ENCODE data around the gene PHF10.
"Not testable (repeated sequence)": the region's sequence is repeated elsewhere in the genome, so short reads cannot be mapped to it uniquely, and the experiment has no call there.

PHF10 gene

DNA sequence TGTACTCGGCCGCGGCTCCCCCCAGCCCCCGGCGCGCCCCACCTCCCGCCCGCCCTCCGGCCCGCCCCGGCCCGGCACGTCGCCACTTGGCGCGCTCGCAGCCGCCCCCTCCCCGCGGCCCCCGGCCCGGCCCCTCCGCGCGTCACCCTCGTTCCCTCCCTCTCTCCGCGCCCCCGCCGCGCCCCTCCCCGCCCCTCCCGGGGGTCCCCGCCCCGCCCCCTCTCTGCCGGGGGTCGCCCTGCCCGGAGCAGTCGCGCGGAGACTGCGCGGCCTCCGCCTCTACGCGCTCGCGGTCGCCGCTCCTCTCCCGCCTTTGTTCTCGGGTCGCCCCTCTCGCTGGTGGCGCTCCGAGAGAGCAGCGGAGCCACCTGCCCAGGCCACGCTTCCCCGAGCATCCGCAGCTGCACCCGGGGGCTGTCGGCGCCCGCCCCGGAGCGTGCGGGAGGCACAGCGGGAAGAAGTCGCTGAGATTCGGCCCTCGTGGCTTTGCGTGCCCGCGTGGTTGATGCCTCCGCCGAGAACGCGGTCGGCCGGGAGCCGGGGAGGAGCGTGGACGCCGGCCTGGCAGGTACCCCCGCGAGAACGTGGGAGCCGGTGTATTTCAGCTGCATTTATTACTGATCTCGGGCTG is at the start of gene PHF10:
Gene PHF10, minus strand, starts transcription at position 7 of the 631 bp plus-strand sequence. CDS start 569 bp downstream, outside the sequence.
- peak in 1 of 2 donors; percentile 41 for DNase-seq (ENCODE audit: low read depth in 2 of 2, low spot score in 1 of 2)

DNA sequence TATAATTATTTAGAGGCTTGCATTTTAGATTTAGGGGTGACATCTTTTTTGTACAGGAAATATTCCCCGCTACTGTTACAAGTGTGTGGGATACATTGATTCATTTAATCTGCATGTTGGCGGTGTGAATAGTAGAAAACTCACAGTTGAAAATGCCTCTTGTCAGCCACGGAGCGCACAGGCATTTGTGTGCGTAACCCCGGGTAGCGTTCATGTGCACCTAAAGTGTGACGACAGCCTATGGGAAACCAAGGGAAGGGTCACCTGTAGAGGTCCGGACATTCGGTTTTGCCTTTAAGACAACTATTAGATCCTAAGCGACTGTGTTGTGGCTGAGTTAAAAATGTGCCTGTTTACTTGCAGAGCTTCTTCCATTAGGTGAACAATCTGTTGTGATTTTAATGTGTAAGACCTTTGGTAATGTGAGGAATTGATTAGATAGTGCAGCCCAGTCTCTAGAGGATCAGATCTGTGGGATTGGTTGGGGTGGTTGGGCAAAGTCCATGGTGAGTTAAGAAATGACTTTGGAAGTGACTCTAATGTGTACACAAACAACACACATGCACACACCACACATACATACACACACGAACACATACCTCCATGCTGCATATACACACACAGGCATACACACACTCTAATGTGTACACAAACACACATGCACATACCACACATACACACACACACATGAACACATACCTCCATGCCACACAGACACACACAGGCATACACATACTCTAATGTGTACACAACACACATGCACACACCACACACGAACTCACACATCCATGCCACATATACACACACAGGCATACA is 42.8 kb upstream of the PHF10 start:
- no peak for DNase-seq (ENCODE audit: low read depth in 2 of 2, low spot score in 1 of 2)

DNA sequence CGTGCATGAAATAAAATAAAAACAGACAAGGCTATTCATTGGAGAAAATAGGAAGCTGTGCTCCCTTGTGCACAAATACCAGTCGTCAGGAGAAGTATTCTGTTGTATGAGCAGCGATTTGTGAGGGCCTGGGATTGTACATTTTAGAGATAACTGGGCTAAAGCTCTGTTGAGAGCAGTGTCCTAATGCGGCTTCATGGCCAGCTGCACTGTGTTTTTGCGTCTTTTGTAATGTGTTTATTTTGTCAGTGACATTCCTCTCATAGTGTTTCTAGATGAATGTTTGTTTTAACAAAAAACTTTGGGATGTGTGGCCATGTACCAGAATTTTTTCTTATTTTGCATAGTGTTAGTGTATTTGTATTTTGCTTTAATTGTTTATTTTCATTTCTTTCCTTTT is 41.9 kb upstream of the PHF10 start:
- no peak for DNase-seq (ENCODE audit: low read depth in 2 of 2, low spot score in 1 of 2)

DNA sequence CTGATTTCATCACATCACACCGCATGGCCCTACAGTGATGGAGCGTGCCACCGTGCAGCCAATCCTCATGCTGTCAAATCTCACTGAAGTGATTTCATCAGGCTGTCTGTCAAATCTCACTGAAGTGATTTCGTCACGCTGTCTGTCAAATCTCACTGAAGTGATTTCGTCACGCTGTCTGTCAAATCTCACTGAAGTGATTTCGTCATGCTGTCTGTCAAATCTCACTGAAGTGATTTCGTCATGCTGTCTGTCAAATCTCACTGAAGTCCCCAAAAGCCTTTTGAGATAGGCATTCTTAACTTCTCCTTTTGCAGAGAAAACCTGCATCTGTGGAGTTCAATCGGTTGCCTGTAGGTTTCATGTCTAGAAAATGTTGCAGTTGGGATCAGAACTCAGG is 41.5 kb upstream of the PHF10 start:
- DNase-seq (ENCODE audit: low read depth in 2 of 2, low spot score in 1 of 2) = not testable (repeated sequence)

DNA sequence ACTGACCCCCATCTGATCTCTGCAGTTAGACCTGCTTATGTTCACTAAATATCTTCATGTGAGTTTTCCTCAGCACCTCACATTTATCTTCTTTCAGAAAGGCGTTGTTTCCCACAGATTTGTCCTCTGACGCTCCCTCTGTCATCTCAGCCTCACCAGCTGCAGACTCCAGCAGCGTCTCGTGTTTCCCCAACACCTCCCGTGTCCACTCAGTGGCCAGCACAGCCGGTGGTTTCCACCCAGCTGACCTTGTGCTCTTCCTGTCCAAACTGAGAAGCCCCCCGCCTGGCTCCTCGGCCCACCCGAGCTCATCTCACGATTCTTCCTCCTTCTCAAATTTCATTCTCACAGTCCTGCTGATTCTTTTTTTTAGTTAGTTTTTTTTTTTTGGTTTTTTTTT is 39.6 kb upstream of the PHF10 start:
- DNase-seq (ENCODE audit: low read depth in 2 of 2, low spot score in 1 of 2) = no peak

DNA sequence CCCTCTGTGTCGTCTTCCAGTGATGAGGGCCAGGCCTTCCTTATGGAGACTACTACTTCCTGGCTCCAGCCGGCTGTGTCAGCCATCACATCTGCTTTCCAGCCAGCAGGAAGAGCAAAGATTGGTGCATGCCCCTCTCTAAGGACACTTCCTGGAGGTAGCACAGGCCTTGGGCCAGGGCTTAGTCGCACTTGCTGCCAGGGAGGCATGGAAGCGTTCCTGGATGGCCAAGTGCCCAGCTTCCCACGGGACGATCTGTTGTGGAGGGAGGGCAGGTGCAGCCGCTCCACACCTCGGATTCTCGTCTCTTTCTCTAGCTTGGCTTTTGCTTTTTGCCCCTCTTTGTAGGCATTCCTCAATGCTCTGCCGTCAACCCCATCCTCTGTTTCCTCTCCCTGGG is 39.0 kb upstream of the PHF10 start:
- no peak for DNase-seq (ENCODE audit: low read depth in 2 of 2, low spot score in 1 of 2)

DNA sequence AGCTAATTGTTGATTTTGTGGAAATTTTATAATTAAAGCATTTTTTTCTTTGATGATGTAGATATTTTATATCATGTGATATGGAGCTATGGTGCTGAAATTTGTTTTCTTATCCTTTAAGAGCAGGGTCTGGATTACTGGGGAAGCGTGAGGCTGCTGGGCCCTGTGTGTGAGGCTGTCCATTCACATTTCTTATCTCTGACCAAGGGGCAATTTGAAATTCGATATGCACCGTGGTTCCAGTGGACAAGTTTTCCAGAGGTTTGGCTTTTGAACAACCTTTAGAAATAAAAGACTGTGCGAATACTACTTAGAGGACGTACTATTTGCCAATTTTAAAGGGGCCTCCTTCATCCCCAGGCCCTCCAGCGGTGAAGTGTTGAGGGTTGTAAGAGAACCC is 30.9 kb upstream of the PHF10 start:
- no peak for DNase-seq (ENCODE audit: low read depth in 2 of 2, low spot score in 1 of 2)

DNA sequence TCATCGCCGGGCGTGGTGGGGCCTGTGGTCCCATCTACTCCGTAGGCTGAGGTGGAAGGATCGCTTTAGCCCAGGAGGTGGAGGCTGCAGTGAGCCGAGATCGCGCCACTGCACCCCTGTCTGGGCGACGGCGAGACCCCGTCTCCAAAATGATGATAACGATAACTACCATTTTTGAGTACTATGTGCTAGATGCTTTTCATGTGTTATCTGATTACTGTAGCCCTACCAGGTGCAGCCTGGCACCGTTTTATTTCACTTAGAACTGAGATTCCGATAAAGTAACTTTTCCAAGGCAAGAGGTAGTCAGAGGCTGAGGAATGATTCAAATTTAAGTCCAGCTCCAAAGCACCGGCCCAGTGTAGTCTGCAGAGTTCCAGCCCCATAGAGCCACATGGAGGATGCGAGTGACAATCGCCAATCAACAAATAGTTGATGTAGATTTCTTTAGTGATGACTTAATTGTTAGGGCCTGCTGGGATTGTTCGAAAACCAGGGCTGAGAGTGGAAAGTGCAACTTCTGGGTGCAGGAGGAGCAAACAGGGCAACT is 27.8 kb upstream of the PHF10 start:
- no peak for DNase-seq (ENCODE audit: low read depth in 2 of 2, low spot score in 1 of 2)

DNA sequence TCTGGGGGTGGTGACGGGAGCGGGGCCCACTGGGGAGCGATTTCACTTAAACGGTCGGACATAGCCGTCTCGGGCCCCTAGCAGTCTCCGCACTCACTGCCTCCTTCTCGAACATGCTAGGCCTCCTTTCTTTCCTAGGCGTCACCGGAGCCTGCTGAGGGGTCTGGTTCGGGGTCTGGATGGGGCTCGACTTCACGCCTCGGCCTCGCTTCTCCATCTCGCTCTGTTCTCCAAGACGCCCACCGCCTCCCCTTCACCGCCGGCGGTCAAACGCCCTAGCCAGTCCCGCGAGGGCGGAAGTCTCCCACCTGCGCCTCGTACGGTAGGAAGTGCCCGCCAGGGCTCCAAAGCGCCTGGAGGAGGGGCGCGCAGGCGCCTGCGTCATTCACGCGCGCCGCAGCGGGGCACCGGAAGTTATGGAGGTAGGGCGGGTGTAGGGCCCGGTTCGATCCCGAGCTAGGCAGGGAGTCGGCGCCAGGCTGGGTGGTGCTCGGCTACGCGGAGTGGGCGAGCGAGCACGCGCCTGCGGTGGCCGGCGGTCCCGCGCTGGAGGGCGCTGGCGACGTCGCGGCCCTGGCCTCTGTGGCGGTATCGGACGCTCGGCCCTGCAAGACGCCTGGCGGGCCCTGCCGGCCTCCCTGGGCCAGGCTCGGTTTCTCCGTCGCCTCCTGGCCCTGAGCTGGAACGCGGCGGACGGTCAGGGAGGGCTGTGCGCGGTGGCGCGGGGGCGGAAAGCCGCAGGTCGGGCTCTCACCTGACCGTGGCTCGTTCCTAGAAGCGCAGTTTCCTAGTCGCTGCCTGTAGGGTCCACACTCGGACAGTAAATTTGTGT is 27.2 kb upstream of the PHF10 start, which contains the start of the genes DYNLT2 and ERMARD:
Gene DYNLT2, minus strand, starts transcription at position 331 of the 832 bp plus-strand sequence. Its CDS starts 114 bp downstream, at position 217.
Gene ERMARD, plus strand, starts transcription at position 381 of the 832 bp plus-strand sequence. Its CDS starts 36 bp downstream, at position 417.
- peak; percentile 81 to 90 for DNase-seq (ENCODE audit: low read depth in 2 of 2, low spot score in 1 of 2)

DNA sequence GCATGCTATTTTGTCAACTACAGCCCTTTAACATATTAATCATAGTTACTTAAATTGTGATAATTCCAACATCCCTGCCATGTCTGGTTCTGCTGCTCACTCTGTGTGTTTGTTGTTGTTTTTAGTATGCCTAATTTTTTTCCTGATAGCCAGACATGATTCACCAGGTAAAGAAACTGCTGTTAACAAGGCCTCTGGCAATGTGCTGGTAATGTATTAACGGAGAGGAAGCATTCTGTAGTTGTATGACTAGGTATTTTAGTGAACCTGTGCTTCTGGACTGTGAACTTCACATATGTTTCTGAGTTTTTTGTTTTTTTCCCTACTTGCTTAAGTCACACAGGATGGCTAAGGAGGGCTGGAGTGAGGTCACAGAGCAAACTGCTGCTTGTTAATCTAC is 22.3 kb upstream of the PHF10 start:
- DNase-seq (ENCODE audit: low read depth in 2 of 2, low spot score in 1 of 2) = no peak

DNA sequence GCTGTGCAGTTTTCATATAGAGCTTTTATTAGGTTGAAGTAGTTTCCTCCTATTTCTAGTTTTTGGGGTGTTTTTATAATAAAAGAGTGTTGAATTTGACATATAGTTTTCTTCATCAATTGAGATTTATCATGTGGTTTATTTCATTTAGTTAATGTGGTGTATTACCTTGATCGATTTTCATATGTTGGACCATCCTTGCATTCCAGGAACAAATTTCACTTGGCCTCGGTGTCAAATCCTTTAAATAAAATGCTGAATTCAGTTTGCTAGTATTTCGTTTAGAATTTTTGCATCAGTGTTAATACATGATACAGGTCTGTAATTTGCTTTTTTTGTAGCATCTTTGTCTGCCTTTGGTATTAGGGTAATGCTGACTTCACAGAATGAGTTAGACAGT is 21.1 kb upstream of the PHF10 start:
- no peak for DNase-seq (ENCODE audit: low read depth in 2 of 2, low spot score in 1 of 2)

DNA sequence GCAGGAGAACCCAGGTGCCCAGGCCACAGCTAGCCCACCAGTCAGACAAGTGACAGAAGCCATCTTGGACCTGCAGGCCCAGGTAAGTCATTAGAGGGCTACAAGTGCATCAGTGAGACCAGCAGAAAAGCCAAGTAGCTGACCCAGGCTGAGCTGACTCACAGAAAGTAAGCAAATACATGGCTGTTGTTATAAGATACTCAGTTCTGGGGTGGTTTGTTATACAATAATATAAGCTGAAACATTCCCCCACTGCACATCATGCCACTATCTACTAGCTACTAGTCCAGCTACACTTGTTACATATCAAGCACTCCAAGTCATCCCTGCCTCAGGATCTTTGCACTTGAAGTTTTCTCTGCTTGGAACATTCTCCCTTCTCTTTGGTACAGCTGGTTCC is 17.0 kb upstream of the PHF10 start:
- no peak for DNase-seq (ENCODE audit: low read depth in 2 of 2, low spot score in 1 of 2)

DNA sequence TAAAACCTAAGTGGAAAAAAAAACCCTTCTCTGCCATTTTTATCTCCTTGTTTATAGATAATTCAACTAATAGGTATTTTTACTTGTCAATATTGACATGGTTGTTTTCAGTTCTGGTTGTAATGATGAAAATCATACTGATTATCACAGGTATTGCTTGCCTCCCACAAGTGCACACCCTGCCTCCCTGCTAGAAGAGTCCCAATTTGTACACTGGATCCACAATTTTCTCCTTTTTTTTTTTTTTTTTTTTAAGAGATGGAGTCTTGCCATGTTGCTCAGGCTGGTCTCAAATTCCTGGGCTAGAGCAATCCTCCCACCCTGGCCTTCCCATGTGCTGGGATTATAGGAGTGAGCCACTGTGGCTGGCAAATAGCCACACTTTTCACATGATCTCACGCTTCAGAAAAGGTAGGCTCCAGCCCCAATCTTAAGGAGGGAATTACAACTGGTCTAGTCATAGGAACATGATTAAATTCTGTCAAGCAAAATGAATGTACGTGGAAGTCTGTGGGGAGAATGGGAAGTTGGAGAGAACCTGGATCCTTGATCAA is 14.8 kb upstream of the PHF10 start:
- no peak for DNase-seq (ENCODE audit: low read depth in 2 of 2, low spot score in 1 of 2)

DNA sequence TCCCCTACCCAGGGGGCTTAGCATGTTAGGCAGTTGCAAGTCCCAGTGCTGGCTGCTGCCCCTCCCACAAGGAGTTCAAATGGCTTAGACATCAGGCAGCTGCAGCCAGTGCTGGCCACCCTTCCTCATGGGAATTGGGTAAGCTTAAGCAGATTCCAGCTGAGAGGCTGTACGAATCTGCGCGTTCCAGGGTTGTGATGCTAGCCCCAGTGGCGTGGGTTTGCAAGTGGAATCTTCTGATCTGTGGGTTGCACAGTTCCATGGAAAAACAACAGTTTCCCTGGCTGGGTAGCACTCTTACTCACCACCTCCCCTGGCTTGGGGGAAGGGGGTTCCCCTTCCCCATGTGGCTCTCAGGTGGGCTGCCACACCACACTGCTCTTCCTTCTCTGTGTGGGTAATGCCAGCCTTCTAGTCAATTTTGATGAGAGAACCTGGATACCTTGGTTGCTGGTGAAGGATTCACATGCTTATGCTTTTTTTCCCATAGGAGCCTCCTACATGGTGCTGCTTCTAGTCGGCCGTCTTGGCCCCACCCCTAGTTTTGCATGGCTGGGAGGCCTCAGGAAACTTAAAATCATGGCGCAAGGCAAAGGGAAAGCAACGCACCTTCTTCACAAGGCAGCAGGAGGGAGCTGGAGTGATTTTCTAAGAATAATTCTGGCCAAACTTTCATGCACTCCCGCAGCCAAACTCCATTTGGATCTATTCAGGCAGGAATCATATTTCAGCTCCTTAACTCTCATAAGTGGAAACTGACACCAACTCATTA is 14.1 kb upstream of the PHF10 start:
- DNase-seq (ENCODE audit: low read depth in 2 of 2, low spot score in 1 of 2) = no peak

DNA sequence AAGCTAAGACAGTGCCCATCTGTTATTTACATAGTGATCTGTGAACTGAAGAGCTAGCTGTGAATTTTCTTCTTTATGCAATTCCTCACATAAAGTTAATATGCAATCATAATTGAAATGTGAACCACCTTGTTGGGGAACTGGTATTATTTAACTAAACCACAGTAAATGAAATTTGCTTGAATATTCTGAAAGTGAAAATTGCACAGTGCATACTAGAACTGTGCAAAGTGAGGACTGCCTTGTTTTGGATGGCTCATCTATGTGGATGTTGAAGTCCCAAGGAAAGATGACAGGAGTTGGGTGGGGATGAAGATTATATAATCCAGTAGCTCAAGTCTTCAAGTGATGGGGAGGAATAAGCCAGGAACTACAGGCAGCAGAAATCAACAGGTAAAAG is 5.7 kb upstream of the PHF10 start:
- no peak for DNase-seq (ENCODE audit: low read depth in 2 of 2, low spot score in 1 of 2)

DNA sequence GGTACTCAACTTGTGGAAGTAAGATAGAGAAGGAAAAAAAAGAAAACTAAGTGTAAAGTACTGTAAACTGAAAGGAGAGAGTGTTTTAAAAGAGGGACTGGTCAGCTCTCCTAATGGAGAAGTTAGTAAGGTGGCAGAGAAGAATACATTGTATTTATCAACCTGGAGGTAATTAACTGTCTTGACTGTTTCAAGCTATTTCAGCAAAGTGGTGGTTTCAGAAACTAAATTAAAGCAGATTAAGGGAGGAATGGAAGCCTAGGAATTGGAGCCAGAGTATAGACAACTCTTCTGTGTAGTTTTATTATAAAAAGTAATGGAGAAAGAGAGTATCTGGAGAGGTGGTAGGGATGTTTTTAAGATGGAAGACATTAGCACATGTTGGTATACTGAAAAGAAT is 2.7 kb upstream of the PHF10 start:
- no peak for DNase-seq (ENCODE audit: low read depth in 2 of 2, low spot score in 1 of 2)

DNA sequence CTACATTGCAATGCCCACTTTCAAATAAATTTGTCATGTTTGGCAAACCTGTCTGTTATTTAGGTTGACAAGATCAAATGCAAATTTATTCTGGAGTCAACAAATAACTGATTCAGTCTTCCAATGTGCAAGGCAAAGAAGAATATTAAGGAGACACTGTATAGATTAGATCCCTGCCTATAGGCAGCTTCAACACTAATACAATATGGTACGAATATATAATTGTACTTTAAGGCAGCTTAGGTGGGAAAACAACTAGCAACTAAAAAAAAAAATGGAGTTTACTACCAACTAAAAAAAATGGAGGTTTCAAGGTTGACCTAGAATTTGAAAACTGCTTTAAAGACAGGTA is 1.7 kb upstream of the PHF10 start:
- DNase-seq (ENCODE audit: low read depth in 2 of 2, low spot score in 1 of 2) = no peak

DNA sequence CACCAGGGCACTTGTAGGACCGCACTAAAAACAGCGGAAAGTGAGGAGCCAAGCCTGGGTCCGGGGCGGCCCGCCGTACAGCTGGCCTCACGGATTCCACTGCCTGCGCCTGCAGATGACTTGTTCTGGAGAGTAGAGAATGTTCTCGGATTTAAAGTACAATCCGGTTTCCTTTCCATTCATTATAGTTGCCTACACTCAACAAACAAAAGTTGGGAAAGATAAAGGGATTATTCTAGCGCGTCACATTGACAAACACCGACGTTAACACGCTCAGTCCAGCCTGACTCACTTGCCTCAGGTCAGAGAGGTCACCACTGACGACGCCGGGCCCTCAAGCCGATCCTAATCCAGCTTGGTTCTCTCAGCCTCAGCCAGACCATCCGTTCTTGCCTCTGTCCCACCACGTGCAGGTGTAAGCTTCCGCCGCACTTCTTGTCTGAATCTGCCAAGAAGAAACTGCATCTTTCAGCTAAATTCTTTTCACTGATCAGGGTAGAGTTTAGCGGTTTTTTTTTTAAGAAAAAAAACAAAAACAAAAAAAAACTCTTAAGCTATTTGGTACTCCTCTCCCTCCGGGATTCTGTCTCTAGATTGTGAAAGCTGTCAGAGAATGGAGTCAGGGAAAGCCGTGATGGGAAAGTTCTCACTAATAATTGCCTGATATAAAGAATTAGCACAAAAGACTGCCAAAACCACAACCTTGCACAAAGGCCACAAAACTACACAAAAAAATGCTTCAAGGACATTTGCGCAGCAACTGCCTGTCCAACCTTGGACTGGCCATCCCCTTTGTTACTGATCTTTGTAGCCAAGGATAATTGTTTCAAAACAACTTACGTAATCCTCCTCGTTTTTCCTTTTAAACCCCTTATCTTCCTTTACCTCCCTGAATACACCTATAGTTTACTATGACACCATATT is 1.1 kb upstream of the PHF10 start:
- no peak for DNase-seq (ENCODE audit: low read depth in 2 of 2, low spot score in 1 of 2)

DNA sequence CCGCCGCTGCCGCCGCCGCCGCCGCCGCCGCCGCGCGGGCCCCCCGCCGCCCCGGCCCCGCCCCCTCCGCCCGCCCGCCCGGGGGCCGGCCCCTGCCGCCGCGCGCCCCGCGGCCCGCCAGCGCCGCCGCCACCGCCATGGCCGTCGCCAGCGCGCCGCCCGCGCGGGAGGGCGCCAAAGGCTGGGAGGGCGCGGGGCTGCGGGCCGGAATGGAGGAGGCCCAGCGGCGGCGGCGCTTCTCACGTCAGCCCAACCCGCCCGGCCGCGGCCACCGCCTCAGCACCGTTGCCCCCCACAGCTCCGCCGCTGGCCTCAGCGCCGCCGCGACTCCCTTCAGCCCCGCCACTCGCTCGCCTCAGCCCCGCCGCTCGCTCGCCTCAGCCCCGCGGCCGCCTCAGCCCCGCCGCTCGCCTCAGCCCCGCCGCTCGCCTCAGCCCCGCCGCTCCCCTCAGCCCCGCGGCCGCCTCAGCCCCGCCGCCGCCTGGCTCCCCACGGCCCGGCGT is 258 bp downstream of the PHF10 start:
- DNase-seq (ENCODE audit: low read depth in 2 of 2, low spot score in 1 of 2) = peak in 1 of 2 donors; percentile 9
